ENCODE data around the gene GRID1. TPM values are rescaled to one million over a fixed set of nuclear protein-coding genes. Genes with fewer than 3 reads are reported as not detected.

The GRID1 gene
- total and polyA plus RNA-seq, 10 donors = 0.06 to 0.42 (median 0.15) TPM; not detected in 4

DNA sequence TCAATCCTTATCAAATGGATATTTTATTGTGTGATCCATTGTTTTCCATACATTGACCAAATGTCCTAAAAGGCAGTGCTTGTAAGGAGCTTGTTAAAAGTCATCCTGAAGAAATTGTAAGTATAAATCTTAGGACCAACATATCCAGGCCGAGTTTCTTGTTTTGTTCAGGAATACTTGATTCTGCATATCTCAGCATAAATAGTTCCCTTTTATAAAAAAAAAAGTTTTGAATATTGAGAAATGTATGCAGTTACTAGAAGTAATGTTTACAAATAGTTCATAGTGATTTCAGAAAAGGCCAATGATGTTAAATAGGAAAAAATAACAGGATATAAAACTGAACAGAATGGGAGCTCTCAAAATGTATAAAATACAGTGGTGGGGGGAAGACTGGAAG is 6.6 kb downstream of the GRID1 start:
- DNase-seq = no peak
- Histone ChIP-seq H3K4me3 (no peak overlapping the region), H3K36me3 (no peaks in the 10 kb centered on the region), H3K27me3 (replicated peaks in 1 of 7) (peaks cover 6 to 41% (median 24%) of the 10 kb centered on the region in 7 donors), H3K27ac (no peak overlapping the region), H3K4me1 (peaks cover 11 to 45% (median 30%) of the 10 kb centered on the region in 6 donors), H3K9me3 (no peaks in the 10 kb centered on the region)
- WGBS, 5 donors = 55 to 93% (median 70%) methylated on average over 1 of the region's 1 CpG
- TF ChIP-seq POLR2A (IDR thresholded peaks at IDR 0.05) (no peak), POLR2AphosphoS5 (IDR thresholded peaks at IDR 0.05) (no peak)
- TF ChIP-seq, protein P1, sequence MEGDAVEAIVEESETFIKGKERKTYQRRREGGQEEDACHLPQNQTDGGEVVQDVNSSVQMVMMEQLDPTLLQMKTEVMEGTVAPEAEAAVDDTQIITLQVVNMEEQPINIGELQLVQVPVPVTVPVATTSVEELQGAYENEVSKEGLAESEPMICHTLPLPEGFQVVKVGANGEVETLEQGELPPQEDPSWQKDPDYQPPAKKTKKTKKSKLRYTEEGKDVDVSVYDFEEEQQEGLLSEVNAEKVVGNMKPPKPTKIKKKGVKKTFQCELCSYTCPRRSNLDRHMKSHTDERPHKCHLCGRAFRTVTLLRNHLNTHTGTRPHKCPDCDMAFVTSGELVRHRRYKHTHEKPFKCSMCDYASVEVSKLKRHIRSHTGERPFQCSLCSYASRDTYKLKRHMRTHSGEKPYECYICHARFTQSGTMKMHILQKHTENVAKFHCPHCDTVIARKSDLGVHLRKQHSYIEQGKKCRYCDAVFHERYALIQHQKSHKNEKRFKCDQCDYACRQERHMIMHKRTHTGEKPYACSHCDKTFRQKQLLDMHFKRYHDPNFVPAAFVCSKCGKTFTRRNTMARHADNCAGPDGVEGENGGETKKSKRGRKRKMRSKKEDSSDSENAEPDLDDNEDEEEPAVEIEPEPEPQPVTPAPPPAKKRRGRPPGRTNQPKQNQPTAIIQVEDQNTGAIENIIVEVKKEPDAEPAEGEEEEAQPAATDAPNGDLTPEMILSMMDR (IDR thresholded peaks at IDR 0.05 in 8 of 11, conservative IDR thresholded peaks at IDR 0.05 in 3 of 11) = no peak
- intact Hi-C loops (cut with DNase I; ENCODE audit: low total_unique reads) = no loop called here

GRCh38 chr10:86359111-86359510 is 7.5 kb downstream of the GRID1 start:
- Histone ChIP-seq H3K9me3 (no peaks in the 10 kb centered on the region), H3K4me3 (no peak overlapping the region), H3K4me1 (peaks cover 11 to 40% (median 25%) of the 10 kb centered on the region in 6 donors), H3K36me3 (no peaks in the 10 kb centered on the region), H3K27me3 (replicated peaks in 1 of 7) (peaks cover 6 to 40% (median 16%) of the 10 kb centered on the region in 7 donors), H3K27ac (no peak overlapping the region)
- DNase-seq = peak; percentile 35
- TF ChIP-seq POLR2AphosphoS5 (IDR thresholded peaks at IDR 0.05) = no peak
- TF ChIP-seq, protein P1 (IDR thresholded peaks at IDR 0.05 in 8 of 11, conservative IDR thresholded peaks at IDR 0.05 in 3 of 11) = no peak
- TF ChIP-seq POLR2A (IDR thresholded peaks at IDR 0.05) = no peak
- whole genome bisulfite sequencing, 5 donors = 92 to 97% (median 93%) methylated on average over 7 of the region's 7 CpGs
- intact Hi-C loops (cut with DNase I; ENCODE audit: low total_unique reads) = no loop called here

- Histone ChIP-seq H3K9me3 (peaks cover 0 to under 1% (median 0%) of the 10 kb centered on the region in 8 donors), H3K36me3 (no peaks in the 10 kb centered on the region), H3K4me3 (no peak overlapping the region), H3K4me1 (peaks cover 0 to 26% (median 12%) of the 10 kb centered on the region in 6 donors), H3K27me3 (replicated peaks in 1 of 7) (peaks cover 0 to 33% (median 1%) of the 10 kb centered on the region in 7 donors), H3K27ac (no peak overlapping the region)
- intact Hi-C loops (cut with DNase I; ENCODE audit: low total_unique reads) = no loop called here
- TF ChIP-seq, protein P1 (IDR thresholded peaks at IDR 0.05 in 8 of 11, conservative IDR thresholded peaks at IDR 0.05 in 3 of 11) = no peak
- TF ChIP-seq POLR2AphosphoS5 (IDR thresholded peaks at IDR 0.05) (no peak), POLR2A (IDR thresholded peaks at IDR 0.05) (no peak)
- WGBS, 5 donors = 69 to 87% (median 77%) methylated on average over 8 to 9 of the region's 9 CpGs
- DNase-seq = peak; percentile 54
These were observed 8.9 kb downstream of the GRID1 start for GRCh38 chr10:86357676-86358075.

DNA sequence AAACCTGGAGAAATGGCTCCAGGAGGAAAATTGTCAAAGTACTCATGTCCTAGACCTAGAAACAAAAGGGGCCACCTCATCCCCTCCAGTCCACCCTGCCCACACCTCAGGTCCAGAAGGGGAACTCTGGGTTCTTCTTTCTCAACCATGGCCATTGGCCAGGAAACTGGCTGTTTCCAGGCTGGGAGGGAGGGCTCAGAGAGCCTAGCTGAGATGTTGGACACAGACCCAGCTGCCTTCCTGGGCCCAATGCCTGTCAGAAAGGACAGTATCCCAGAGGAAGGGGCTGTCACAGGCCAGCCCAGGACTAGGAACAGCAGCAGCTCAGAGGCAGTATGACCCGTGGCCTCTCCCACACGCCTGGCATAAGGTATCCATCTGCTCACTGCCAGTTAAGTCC is 9.6 kb downstream of the GRID1 start:
- 73 to 100% (median 76%) methylated on average over 1 to 2 of the region's 2 CpGs for WGBS, 5 donors
- DNase-seq = peak; percentile 57
- intact Hi-C loops (cut with DNase I; ENCODE audit: low total_unique reads) = no loop called here
- no peak for TF ChIP-seq POLR2AphosphoS5 (IDR thresholded peaks at IDR 0.05)
- no peak for TF ChIP-seq POLR2A (IDR thresholded peaks at IDR 0.05)
- TF ChIP-seq, protein P1 (IDR thresholded peaks at IDR 0.05 in 8 of 11, conservative IDR thresholded peaks at IDR 0.05 in 3 of 11) = no peak
- no peaks in the 10 kb centered on the region for H3K36me3 ChIP-seq
- no peak overlapping the region for H3K27ac ChIP-seq
- peaks cover 0 to 26% (median 0%) of the 10 kb centered on the region in 7 donors for H3K27me3 ChIP-seq (replicated peaks in 1 of 7)
- H3K4me1 ChIP-seq = peaks cover 0 to 26% (median 12%) of the 10 kb centered on the region in 6 donors
- peaks cover 0 to 7% (median 3%) of the 10 kb centered on the region in 8 donors for H3K9me3 ChIP-seq
- no peak overlapping the region for H3K4me3 ChIP-seq
